OCI-LY7 (cell line): ENCODE measurements around the gene ASB13.

Experiments used
- EZH2phosphoT487 ChIP-seq: fragments of 200-600 bp; sonication (generic); IDR thresholded peaks from 2 replicates; pipeline ENCODE4 v1.6.1; 2018; ENCODE audit warnings: low read depth, borderline replicate concordance, mild to moderate bottlenecking, mixed run types, antibody characterized with exemption, low read length, moderate library complexity, mixed read lengths
- TF ChIP-seq, protein P1 (sequence below): fragments of 200-600 bp; sonication (generic); conservative IDR thresholded peaks from 2 replicates; pipeline ENCODE4 v1.5.1; 2014; ENCODE audit warnings: mild to moderate bottlenecking, antibody characterized with exemption, low read length, moderate library complexity, mixed read lengths

DNA sequence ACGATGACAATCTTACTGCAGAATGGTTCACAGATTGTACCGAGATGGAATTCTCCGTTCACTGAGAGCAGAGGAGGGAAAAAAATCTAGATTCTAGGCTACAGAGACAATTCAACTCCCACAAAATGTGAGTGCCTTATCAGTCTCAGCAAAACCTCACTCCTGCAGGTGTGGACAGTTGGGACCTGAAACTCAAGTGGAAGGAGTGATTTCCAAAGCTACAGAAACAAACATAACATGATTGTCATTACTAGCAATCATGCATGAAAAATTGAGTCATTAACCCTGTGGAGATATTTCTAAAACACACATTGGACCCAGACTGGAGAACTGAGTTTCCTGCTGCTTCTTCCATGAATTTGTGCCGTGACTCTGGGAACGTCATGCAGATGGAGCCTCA is 71.3 kb downstream of the ASB13 start:
- TF ChIP-seq, protein P1, sequence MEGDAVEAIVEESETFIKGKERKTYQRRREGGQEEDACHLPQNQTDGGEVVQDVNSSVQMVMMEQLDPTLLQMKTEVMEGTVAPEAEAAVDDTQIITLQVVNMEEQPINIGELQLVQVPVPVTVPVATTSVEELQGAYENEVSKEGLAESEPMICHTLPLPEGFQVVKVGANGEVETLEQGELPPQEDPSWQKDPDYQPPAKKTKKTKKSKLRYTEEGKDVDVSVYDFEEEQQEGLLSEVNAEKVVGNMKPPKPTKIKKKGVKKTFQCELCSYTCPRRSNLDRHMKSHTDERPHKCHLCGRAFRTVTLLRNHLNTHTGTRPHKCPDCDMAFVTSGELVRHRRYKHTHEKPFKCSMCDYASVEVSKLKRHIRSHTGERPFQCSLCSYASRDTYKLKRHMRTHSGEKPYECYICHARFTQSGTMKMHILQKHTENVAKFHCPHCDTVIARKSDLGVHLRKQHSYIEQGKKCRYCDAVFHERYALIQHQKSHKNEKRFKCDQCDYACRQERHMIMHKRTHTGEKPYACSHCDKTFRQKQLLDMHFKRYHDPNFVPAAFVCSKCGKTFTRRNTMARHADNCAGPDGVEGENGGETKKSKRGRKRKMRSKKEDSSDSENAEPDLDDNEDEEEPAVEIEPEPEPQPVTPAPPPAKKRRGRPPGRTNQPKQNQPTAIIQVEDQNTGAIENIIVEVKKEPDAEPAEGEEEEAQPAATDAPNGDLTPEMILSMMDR, result no peak
- no peak for TF ChIP-seq EZH2phosphoT487
